Measurements from ENCODE around the gene KRTAP9-7.

Gene KRTAP9-7

GRCh38 chr17:41256291-41256685, 19.2 kb upstream of the KRTAP9-7 start:
- TF ChIP-seq TAF1 (IDR thresholded peaks at IDR 0.05; ENCODE audit: low read depth): no peak
- no peak for TF ChIP-seq RAD21 (IDR thresholded peaks at IDR 0.05; ENCODE audit: low read depth)
- no peak for TF ChIP-seq YY1 (IDR thresholded peaks at IDR 0.05; ENCODE audit: low read depth)
- no peak for TF ChIP-seq FOXM1 (IDR thresholded peaks at IDR 0.05; ENCODE audit: borderline replicate concordance, low read depth)
- no peak for TF ChIP-seq TCF12 (IDR thresholded peaks at IDR 0.05; ENCODE audit: low read depth)
- TF ChIP-seq TEAD4 (IDR thresholded peaks at IDR 0.05): no peak
- no peak for TF ChIP-seq NFIC (IDR thresholded peaks at IDR 0.05)
- TF ChIP-seq ZBTB7A (IDR thresholded peaks at IDR 0.05; ENCODE audit: low read depth): no peak
- no peak for TF ChIP-seq EGR1 (IDR thresholded peaks at IDR 0.05)
- no peak for TF ChIP-seq EP300 (IDR thresholded peaks at IDR 0.05; ENCODE audit: borderline replicate concordance)
- TF ChIP-seq CEBPB (IDR thresholded peaks at IDR 0.05): no peak
- no peak for TF ChIP-seq MAX (IDR thresholded peaks at IDR 0.05)

GRCh38 chr17:41258406-41258805, 17.1 kb upstream of the KRTAP9-7 start:
- TF ChIP-seq MAX (IDR thresholded peaks at IDR 0.05) (no peak), RAD21 (IDR thresholded peaks at IDR 0.05; ENCODE audit: low read depth) (no peak), TAF1 (IDR thresholded peaks at IDR 0.05; ENCODE audit: low read depth) (no peak), YY1 (IDR thresholded peaks at IDR 0.05; ENCODE audit: low read depth) (no peak), REST (IDR thresholded peaks at IDR 0.05; ENCODE audit: low read depth) (no peak), CREB1 (IDR thresholded peaks at IDR 0.05; ENCODE audit: low read depth) (no peak), EP300 (IDR thresholded peaks at IDR 0.05; ENCODE audit: borderline replicate concordance) (no peak), TCF12 (IDR thresholded peaks at IDR 0.05; ENCODE audit: low read depth) (no peak), ZBTB7A (IDR thresholded peaks at IDR 0.05; ENCODE audit: low read depth) (no peak), FOXM1 (IDR thresholded peaks at IDR 0.05; ENCODE audit: borderline replicate concordance, low read depth) (no peak), NFIC (IDR thresholded peaks at IDR 0.05) (no peak), CEBPB (IDR thresholded peaks at IDR 0.05) (no peak), TEAD4 (IDR thresholded peaks at IDR 0.05) (no peak), EGR1 (IDR thresholded peaks at IDR 0.05) (no peak), USF1 (IDR thresholded peaks at IDR 0.05) (no peak)

- TF ChIP-seq REST (IDR thresholded peaks at IDR 0.05; ENCODE audit: low read depth) (no peak), CREB1 (IDR thresholded peaks at IDR 0.05; ENCODE audit: low read depth) (no peak), TCF12 (IDR thresholded peaks at IDR 0.05; ENCODE audit: low read depth) (no peak), RAD21 (IDR thresholded peaks at IDR 0.05; ENCODE audit: low read depth) (no peak)
Measured at GRCh38 chr17:41263212-41263611, 12.3 kb upstream of the KRTAP9-7 start.

GRCh38 chr17:41264599-41264998, 10.9 kb upstream of the KRTAP9-7 start:
- TF ChIP-seq FOXM1 (IDR thresholded peaks at IDR 0.05; ENCODE audit: borderline replicate concordance, low read depth): no peak

GRCh38 chr17:41265078-41265477, 10.4 kb upstream of the KRTAP9-7 start, which contains the start of gene KRTAP9-6:
Gene KRTAP9-6 (plus strand): TSS chr17:41265378. CDS start chr17:41265378, 0 bp downstream.
- TF ChIP-seq TEAD4 (IDR thresholded peaks at IDR 0.05) (no peak), YY1 (IDR thresholded peaks at IDR 0.05; ENCODE audit: low read depth) (no peak)

- no peak for TF ChIP-seq MAX (IDR thresholded peaks at IDR 0.05)
- no peak for TF ChIP-seq RAD21 (IDR thresholded peaks at IDR 0.05; ENCODE audit: low read depth)
- no peak for TF ChIP-seq CREB1 (IDR thresholded peaks at IDR 0.05; ENCODE audit: low read depth)
Measured at GRCh38 chr17:41267711-41268110, 7.8 kb upstream of the KRTAP9-7 start.

- TF ChIP-seq NFIC (IDR thresholded peaks at IDR 0.05) (no peak), RAD21 (IDR thresholded peaks at IDR 0.05; ENCODE audit: low read depth) (no peak), USF1 (IDR thresholded peaks at IDR 0.05) (no peak), EP300 (IDR thresholded peaks at IDR 0.05; ENCODE audit: borderline replicate concordance) (no peak), YY1 (IDR thresholded peaks at IDR 0.05; ENCODE audit: low read depth) (no peak), EGR1 (IDR thresholded peaks at IDR 0.05) (no peak), FOXM1 (IDR thresholded peaks at IDR 0.05; ENCODE audit: borderline replicate concordance, low read depth) (no peak), ZBTB7A (IDR thresholded peaks at IDR 0.05; ENCODE audit: low read depth) (no peak), CREB1 (IDR thresholded peaks at IDR 0.05; ENCODE audit: low read depth) (no peak), TCF12 (IDR thresholded peaks at IDR 0.05; ENCODE audit: low read depth) (no peak), TEAD4 (IDR thresholded peaks at IDR 0.05) (no peak), CEBPB (IDR thresholded peaks at IDR 0.05) (no peak), REST (IDR thresholded peaks at IDR 0.05; ENCODE audit: low read depth) (no peak), TAF1 (IDR thresholded peaks at IDR 0.05; ENCODE audit: low read depth) (no peak), MAX (IDR thresholded peaks at IDR 0.05) (no peak)
Measured at GRCh38 chr17:41271858-41272257, 3.6 kb upstream of the KRTAP9-7 start.

Measured in Ishikawa (cell line).